Colonic mucosa (tissue), 4 donors: ENCODE data around the gene IL1RL2. TPM values are rescaled to one million over a fixed set of nuclear protein-coding genes. Genes with fewer than 3 reads are reported as not detected.

Experiments
- DNase-seq: peaks from one replicate; pipeline ENCODE4 v3.0.0-alpha.2; 2020
- H3K27ac ChIP-seq: fragments of 200-600 bp; one replicate; pipeline ENCODE4 v1.8.0; 2021
- H3K27me3 ChIP-seq: fragments of 200-600 bp; one replicate; pipeline ENCODE4 v1.8.0; 2021
- H3K36me3 ChIP-seq: fragments of 200-600 bp; one replicate; pipeline ENCODE4 v1.8.0; 2021
- H3K4me1 ChIP-seq: fragments of 200-600 bp; one replicate; pipeline ENCODE4 v1.8.0; 2021; ENCODE audit warnings: mild to moderate bottlenecking
- H3K4me3 ChIP-seq: fragments of 200-600 bp; one replicate; pipeline ENCODE4 v1.8.0; 2021
- H3K9ac ChIP-seq, 2 donors: one replicate each; pipeline ENCODE4 v1.7.0; 2013; ENCODE audit warnings: control low read depth in 2 of 2, low read depth in 2 of 2, low read length in 2 of 2
- H3K9me3 ChIP-seq: fragments of 200-600 bp; one replicate; pipeline ENCODE4 v1.8.0; 2021
- CTCF ChIP-seq: fragments of 200-600 bp; IDR thresholded peaks from one replicate; pipeline ENCODE4 v1.8.0; 2022; ENCODE audit warnings: antibody characterized with exemption, mild to moderate bottlenecking
- intact Hi-C: fragments of 100-400 bp; cut with DNase I; formaldehyde crosslinking; loops from one replicate; pipeline ENCODE4 v1.14.1; 2022
- total RNA-seq, 2 donors: library from RNA; stranded (reverse); fragmentation: NEBNext Ultra II Directional in 1 of 2; extraction: Animal tissue kit (Norgen Biotek cat#: 25700) in 1 of 2; gene quantifications; one replicate each; pipeline ENCODE4 v1.2.1, GENCODE V29; 2021
- donor health status: healthy.
- donor health status: DM: no; HTN: no; CAD: no.
- donor health status: DM: no; HTN: no; CAD: no.

Gene IL1RL2
- total RNA-seq, 2 donors from 2014 or later, result 1.9 to 2.8 TPM

- Histone ChIP-seq H3K9ac (no peak overlapping the region), H3K27me3 (no peaks in the 10 kb centered on the region), H3K4me1 (no peaks in the 10 kb centered on the region), H3K27ac (no peak overlapping the region), H3K36me3 (no peaks in the 10 kb centered on the region), H3K9me3 (no peaks in the 10 kb centered on the region), H3K4me3 (no peak overlapping the region)
- DNase-seq, result no peak
- intact Hi-C loops, result no loop called here
- TF ChIP-seq CTCF, result no peak
Observed at GRCh38 chr2:102285368-102285767, 98.5 kb downstream of the IL1RL2 start.

GRCh38 chr2:102286041-102286440 lies 99.2 kb downstream of the IL1RL2 start:
- intact Hi-C loops, result no loop called here
- Histone ChIP-seq H3K9ac (no peak overlapping the region), H3K27me3 (no peaks in the 10 kb centered on the region), H3K4me1 (no peaks in the 10 kb centered on the region), H3K36me3 (no peaks in the 10 kb centered on the region), H3K27ac (no peak overlapping the region), H3K9me3 (no peaks in the 10 kb centered on the region), H3K4me3 (no peak overlapping the region)
- DNase-seq, result no peak
- no peak for TF ChIP-seq CTCF

- intact Hi-C loops, result no loop called here
- no peak for TF ChIP-seq CTCF
- H3K9ac ChIP-seq, result no peak overlapping the region
- H3K4me1 ChIP-seq, result no peaks in the 10 kb centered on the region
- no peaks in the 10 kb centered on the region for H3K27me3 ChIP-seq
- H3K27ac ChIP-seq, result no peak overlapping the region
- H3K4me3 ChIP-seq, result no peak overlapping the region
- DNase-seq, result no peak
- no peaks in the 10 kb centered on the region for H3K36me3 ChIP-seq
- no peaks in the 10 kb centered on the region for H3K9me3 ChIP-seq
Observed at GRCh38 chr2:102289129-102289528, 102.3 kb downstream of the IL1RL2 start.

Other genes starting within 250 kb of the IL1RL2 start
- gene IL1R2, start 195.1 kb upstream of the IL1RL2 start, total RNA-seq, result 100 to 1,000 TPM in 1 of 2 donors, 10 to 100 TPM in 1; 50.1 to 152 TPM
- 10 to 100 TPM; 13.9 to 23.9 TPM for gene IL1R1, start 44.3 kb upstream of the IL1RL2 start, total RNA-seq
- gene IL1RL1, start 124.5 kb downstream of the IL1RL2 start, total RNA-seq, result 1 to 10 TPM; 1.2 to 2.1 TPM
- gene IL18R1, start 168.8 kb downstream of the IL1RL2 start, total RNA-seq, result 1 to 10 TPM; 1.1 to 3.0 TPM
- under 1 TPM; 0.42 to 0.69 TPM for gene IL18RAP, start 236.1 kb downstream of the IL1RL2 start, total RNA-seq